Kidney tubule cell (primary cell): Measurements from ENCODE around the gene FNIP1.
"Not testable (repeated sequence)": the region's sequence is repeated elsewhere in the genome, so short reads cannot be mapped to it uniquely, and the experiment has no call there.

Experiments used
- DNase-seq: peaks from one replicate; pipeline ENCODE4 v3.0.0-alpha.2; 2018; ENCODE audit warnings: low spot score

The FNIP1 gene

GRCh38 chr5:131786900-131787692 lies 9.7 kb downstream of the FNIP1 start:
- no peak for DNase-seq

DNA sequence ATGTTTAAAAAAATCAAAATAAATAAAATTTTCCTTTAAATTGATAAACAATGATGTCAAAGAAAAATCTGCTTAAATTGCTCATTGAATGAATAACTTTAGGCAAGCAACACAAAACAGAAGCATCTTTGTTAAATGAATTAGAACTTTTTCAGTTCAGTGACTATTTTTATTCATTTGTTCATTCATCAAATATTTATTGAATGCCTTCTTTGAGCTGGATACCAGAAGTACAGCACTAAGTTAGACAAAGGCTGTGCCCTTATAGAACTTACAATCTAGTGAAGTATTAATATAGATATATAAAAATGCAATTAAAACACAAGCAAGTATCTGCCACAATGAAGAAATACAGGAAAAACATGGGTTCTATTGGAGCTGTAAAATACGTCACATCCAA lies 10.8 kb downstream of the FNIP1 start:
- no peak for DNase-seq

GRCh38 chr5:131783874-131784273 lies 12.9 kb downstream of the FNIP1 start:
- DNase-seq: no peak

GRCh38 chr5:131783357-131783756 lies 13.5 kb downstream of the FNIP1 start:
- DNase-seq: no peak

- DNase-seq: no peak
Observed at GRCh38 chr5:131782717-131783116, 14.1 kb downstream of the FNIP1 start.

- DNase-seq: not testable (repeated sequence)
Observed at GRCh38 chr5:131778141-131778540, 18.7 kb downstream of the FNIP1 start.

- DNase-seq: no peak
Observed at GRCh38 chr5:131776450-131776849, 20.4 kb downstream of the FNIP1 start.

DNA sequence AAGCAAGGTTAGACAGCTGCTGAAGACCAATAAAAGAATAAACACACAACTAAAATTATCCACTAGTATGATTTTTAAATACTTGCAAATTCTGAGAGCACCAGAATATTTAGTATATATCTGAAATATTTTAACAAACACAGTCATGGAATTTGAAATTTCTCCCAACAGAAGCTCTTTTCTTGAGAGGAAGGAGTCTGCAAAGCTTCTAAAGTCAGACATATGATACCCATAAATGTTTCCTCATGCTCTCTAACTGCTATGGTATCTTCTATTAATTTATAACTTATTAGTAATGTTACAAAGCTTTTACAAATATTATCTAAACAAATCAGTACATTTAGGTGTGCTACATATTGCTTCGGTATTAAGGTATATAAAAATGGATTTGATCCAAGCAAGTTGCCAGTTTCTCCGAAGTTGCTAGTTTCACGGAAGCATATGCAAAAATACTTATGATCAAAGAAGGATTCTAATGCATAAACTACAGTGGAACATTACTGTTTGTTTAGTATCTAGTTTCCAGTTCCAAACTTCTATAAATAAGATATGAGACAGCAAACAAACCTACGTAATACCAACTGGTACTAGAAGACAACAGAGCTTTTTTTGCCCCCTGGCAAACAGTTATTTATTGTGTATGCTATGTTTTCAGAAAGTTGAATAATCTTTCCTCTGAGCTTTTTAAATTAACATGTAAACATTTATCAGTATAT lies 22.0 kb downstream of the FNIP1 start:
- no peak for DNase-seq

GRCh38 chr5:131773805-131774204 lies 23.0 kb downstream of the FNIP1 start:
- DNase-seq: no peak

DNA sequence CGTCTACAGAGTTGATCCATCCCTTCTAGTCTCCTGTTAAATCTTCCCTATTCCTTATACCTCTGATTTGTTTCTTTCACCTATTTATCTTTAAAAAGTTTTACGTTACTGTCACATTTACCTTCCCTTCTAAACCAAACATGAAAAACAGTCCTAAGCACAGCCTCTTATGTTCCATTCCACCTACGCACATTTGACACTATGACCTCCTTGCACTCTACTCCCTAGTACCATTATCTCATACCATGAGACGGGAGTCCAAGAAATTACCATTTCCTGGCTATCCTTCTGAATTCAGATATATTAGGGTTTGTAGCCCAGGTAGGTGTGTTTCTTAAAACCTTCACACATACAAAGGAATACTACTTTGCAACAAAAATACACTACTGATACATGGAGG lies 25.1 kb downstream of the FNIP1 start:
- DNase-seq: no peak

GRCh38 chr5:131769961-131770360 lies 26.9 kb downstream of the FNIP1 start:
- no peak for DNase-seq

- no peak for DNase-seq
Observed at GRCh38 chr5:131769336-131769735, 27.5 kb downstream of the FNIP1 start.

GRCh38 chr5:131767891-131768290 lies 28.9 kb downstream of the FNIP1 start:
- no peak for DNase-seq

DNA sequence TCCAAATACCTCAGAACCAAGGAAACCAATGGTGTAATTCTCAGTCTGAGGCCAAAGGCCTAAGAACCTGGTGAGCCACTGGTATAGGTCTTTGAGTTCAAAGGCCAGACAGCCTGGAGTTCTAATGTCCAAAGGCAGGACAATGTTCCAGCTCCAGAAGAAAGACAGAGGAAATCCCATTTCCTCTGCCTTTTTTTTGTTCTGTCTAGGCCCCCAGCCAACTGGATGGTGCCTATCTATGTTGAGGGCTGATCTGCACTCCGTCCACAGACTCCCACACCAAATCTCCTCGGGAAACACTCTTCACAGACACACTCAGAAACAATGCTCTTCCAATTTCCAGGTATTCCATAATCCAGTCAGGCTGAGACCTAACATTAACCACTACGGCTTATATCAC lies 30.1 kb downstream of the FNIP1 start:
- no peak for DNase-seq

DNA sequence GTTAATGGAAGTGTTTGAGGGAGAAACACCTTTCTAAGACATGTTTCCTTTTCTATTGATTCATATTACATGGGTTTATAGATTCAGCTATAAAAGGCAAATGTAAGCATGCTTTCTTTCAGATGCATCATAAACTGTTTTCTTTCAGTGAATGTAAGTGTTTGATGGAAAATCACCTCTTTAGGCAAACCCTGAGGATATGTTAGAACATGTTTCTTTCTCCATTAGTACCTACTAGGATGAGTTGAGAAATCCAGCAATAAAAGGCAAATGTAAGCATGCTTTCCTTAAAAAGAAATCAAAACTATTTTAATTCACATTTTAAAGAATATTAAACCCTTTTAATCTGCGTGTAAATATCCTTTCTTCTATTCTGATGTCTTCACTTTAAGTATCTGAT lies 31.6 kb downstream of the FNIP1 start:
- DNase-seq: no peak

DNA sequence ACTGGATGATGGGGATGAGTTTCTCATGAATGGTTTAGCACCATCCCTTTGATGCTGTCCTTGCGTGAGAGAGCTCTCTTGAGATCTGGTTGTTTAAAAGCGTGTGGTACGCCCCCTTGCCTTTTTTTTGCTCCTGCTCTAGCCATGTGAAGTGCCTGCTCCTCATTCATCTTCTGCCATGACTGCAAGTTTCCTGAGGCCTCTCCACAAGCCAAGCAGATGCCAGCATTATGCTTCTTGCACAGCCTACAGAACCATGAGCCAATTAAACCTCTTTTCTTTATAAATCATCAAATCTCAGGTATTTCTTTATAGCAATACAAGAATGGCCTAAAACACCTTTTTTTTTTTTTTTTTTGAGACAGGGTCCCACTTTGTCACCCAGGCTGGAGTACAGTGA lies 32.8 kb downstream of the FNIP1 start:
- DNase-seq: no peak

- no peak for DNase-seq
Observed at GRCh38 chr5:131760793-131761192, 36.0 kb downstream of the FNIP1 start.

- no peak for DNase-seq
Observed at GRCh38 chr5:131759704-131760103, 37.1 kb downstream of the FNIP1 start.

GRCh38 chr5:131758520-131758900 lies 38.3 kb downstream of the FNIP1 start:
- no peak for DNase-seq

DNA sequence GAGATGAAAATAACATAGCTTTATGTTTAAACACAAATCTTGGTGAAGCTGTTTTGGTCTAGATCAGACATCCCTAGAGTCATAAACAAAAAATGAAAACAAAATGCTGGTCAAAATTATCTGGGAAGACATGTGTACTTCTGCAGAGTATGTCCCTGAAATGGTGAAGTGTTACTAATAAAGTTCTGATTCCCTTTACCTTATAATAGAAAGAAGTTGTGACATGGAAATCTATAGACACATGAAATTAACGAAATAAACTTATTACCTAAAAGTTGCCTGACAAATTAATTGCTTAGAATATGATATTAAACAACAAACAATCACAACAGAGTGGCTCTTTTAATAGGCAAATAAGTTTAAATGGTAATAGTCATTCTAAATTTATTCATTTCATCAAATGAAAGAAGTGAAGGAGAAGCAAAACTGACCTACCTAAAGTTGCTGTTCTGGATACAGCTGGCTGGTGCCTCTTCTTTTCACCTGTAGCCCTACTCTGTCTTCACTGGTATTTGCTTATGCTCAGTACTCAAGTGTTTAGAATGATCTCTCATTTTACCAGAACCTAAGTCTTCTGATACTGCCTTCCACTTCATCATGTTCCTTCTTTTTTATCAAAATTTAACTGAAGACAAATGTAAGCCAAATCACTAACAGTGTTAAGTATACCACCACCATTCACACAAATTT lies 38.8 kb downstream of the FNIP1 start:
- no peak for DNase-seq

- no peak for DNase-seq
Observed at GRCh38 chr5:131756942-131757341, 39.9 kb downstream of the FNIP1 start.

DNA sequence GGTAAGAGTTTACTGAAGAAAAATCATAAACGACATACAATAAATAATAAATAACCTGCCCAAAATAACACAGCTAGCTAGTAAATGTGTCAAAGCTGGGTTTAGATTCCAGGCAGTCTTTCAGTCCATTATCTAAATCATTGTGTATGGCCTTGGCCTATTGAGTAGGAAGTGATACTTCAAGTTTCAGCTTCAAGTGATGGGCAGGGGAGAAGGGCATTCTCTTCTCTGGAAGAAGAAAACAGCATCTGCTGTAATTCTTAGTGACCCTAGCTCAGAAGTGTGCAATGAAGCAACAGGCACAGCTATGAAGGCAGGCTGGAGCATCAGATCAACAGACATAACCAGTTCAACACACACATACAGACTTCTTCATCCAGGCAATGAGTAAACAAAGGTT lies 42.5 kb downstream of the FNIP1 start:
- DNase-seq: no peak

DNA sequence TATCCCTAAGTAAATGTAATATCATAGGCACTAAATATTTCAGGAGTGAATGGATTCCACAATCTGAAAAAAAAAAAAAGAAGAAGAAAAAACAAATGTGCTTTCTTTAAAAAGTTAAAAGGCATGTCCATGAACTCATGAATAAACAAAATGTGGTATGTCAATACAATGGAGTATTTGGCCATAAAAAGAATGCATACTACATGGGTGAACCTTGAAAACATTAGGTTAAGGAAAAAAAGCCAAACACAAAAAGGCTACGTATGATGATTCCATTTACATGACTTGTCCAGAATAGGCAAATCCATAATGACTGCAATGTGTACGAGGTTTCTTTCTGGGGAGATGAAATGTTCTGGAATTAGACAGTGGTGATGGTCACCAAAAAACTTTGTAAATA lies 45.3 kb downstream of the FNIP1 start:
- DNase-seq: no peak
